ENCODE data around the gene FAM32A.

FAM32A gene

DNA sequence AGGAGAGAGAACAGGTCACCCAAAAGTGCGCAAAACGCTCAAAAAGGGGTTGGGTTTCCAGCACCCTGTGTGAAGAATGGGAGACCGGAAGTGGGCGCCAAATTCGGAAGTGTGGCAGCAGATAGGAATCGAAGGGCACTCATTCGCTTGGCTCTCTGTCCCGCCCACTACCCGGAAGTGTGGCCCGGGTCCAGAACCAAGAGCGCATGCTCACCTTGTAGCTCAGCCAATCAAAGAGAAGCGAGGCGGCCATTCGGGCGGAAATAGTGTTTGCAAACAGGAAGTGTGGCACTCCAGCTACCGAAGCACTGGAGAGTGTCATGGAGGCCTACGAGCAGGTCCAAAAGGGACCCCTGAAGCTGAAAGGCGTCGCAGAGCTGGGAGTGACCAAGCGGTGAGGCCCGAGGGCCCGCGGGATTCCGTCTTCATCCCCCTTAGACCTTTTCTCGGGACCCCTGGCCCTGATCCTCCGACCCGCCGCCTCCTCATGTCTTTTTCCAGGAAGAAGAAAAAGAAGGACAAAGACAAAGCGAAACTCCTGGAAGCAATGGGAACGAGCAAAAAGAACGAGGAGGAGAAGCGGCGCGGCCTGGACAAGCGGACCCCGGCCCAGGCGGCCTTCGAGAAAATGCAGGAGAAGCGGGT, at the start of gene FAM32A:
TSS of gene FAM32A (plus strand) at position 288 of the 645 bp plus-strand sequence. CDS start at position 321, 33 bp downstream.
- peak; percentile 98 for DNase-seq

DNA sequence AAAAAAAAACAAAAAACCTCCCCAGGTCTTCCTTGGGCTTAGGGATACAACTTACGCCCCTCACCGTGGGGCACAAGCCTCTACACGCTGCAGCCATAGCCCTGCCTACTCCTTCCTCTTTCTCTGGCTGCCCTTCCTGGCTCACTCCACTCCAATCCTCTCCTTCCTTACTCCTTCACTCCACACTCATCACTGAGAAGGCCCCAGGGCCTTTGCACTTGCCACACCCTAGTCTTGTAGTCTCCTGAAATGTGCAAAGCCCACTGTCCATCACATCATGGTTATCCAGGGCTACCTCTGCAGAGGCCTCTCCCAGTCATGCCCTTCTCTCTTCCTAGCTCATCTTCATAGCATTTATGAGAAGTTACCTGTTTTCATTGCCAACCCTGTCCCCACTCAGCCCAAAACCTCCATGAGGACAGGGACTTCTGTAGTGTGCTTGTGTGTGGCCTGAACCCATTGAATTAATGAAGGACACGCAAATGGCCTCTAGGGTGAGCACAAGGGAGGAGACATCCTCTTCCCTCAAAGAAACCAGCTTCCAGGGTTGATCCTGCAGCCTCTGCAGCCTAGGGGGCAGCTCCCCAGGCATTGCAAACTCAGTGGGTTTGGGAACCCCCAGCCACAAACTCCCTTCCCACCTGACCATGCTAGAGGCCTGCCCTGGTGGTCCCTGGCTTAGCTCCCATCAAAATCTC, 49.6 kb upstream of the FAM32A start:
- DNase-seq, result no peak

- no peak for DNase-seq
Measured at GRCh38 chr19:16136185-16136999, 48.8 kb upstream of the FAM32A start.

GRCh38 chr19:16139752-16140151, 45.5 kb upstream of the FAM32A start:
- no peak for DNase-seq

DNA sequence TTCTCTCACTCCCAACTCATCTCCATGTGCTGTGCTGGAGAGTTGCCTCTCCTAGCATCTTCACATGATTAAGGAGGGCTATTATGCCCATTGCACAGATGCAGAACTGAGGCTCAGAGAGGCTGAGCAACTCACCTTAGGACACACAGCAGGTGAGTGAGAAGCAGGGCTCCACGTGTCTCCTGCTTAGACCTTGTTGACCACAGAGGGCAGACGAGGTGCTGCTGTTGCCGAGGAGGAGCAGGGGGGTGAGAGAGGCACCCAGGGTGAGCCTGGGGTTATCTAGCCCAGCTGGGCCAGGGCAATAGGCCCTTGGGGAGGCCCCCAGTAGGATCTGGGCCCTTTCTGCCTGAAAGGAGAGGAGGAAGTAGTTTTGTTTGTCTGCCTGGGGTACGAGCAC, 44.2 kb upstream of the FAM32A start:
- DNase-seq, result no peak

GRCh38 chr19:16142032-16142580, 43.1 kb upstream of the FAM32A start:
- no peak for DNase-seq

- DNase-seq, result peak; percentile 94
Measured at GRCh38 chr19:16143399-16144215, 41.6 kb upstream of the FAM32A start, which contains the start of gene HSH2D. Gene HSH2D (plus strand): TSS chr19:16143685. CDS start chr19:16148751, 5,066 bp downstream.

DNA sequence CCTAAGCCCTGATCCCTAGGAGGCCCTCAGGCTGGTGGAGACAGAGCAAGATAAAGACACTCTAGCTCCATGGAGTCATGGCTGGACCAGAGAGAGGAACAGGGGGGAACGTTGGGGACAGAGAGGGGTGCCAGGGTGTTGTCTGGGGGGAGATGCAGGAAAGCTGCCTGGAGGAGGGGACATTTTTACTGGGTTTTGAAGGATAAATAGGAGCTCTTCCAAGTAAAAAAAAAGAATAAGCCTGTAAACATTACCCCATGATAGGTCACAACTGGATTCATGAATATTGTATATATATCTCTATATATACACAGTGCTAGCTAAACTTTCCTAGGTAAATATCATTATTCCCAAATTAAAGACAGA, 41.0 kb upstream of the FAM32A start:
- DNase-seq, result no peak

GRCh38 chr19:16146112-16146511, 39.1 kb upstream of the FAM32A start:
- no peak for DNase-seq

GRCh38 chr19:16148443-16149229, 36.6 kb upstream of the FAM32A start:
- no peak for DNase-seq

GRCh38 chr19:16153582-16154336, 31.5 kb upstream of the FAM32A start:
- no peak for DNase-seq

DNA sequence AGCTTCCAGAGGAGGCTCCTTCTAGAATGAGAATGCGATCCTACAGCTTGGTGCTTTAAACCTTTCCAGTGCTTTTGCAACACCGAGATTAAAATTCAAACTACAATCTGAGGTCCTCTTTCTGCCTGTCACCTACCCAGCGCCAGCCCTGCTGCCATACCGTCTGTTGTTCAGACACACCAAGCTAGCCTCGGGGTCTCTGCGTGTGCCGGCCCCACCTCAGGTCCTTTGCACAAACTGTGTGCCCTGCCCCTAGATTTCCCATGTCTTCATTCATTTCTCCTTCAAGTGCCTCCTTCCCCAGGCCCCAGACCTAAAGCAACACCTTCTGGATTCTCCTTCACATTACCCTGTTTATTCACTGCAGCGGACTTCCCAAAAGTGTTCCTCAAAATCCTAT, 30.7 kb upstream of the FAM32A start:
- DNase-seq, result no peak

- no peak for DNase-seq
Measured at GRCh38 chr19:16155128-16155527, 30.1 kb upstream of the FAM32A start.

GRCh38 chr19:16156904-16157303, 28.3 kb upstream of the FAM32A start:
- no peak for DNase-seq

- DNase-seq, result no peak
Measured at GRCh38 chr19:16157601-16158000, 27.6 kb upstream of the FAM32A start.

GRCh38 chr19:16159655-16160054, 25.6 kb upstream of the FAM32A start:
- no peak for DNase-seq

DNA sequence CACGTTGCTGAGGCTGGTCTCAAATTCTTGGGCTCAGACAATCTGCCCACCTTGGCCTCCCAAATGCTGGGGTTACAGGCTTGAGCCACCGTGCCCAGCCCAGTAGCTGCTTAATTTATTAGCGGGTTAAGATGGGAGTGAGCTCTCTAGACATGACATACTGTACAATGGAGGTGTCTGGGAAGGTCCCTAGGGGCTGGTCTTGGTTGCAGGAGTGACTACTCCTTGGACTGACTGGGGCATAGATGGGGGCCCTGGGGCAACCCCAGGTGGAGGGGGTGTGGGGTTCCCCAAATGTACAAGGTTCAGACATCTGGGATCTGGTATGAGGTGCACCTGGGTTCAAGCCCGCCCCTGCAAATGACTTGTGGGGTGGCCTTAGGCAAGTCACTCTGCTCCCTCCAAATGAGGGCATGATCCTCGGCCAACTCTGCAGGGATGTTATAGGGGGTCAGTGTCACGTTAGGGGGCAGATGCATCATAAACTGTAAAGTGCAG, 24.7 kb upstream of the FAM32A start:
- no peak for DNase-seq

DNA sequence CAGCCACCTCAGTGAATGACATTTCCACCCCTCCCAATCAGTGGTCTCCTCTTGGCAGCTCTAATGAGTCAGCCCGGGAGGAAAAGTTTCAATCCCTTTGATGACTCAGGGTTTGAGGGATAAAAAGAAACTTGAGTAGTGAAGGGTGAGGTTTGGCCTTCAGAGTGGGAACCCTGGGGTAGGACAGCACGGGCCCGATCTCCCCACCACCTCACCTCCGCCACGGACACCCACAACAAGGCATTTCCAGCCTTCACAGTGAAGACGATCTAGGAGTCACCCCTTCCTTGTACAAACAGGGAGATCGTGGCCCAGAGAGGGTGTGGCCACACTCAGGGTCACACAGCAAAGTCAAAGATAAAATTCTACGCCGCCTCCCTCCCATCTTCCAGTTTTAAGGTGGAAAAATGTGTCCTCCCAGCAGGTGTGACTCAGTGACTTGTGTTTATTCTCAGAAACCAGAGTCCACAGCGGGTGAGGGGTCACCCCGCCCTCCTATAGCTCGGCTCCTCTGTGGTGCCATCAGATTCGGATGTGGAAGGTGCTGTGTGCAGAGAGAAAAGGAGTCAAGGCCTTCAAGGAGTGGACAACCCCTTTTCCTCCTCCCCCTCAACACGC, 24.2 kb upstream of the FAM32A start:
- no peak for DNase-seq

- no peak for DNase-seq
Measured at GRCh38 chr19:16161840-16162239, 23.4 kb upstream of the FAM32A start.

- DNase-seq, result no peak
Measured at GRCh38 chr19:16164222-16164890, 20.9 kb upstream of the FAM32A start.
